HL-60 (cell line): ENCODE measurements around the gene RBM10.
"Not testable (repeated sequence)": the region's sequence is repeated elsewhere in the genome, so short reads cannot be mapped to it uniquely, and the experiment has no call there.

Experiments
- CTCF ChIP-seq: IDR thresholded peaks from one replicate; pipeline ENCODE4 v1.5.1; 2011; ENCODE audit warnings: low read length, control low read depth, inconsistent platforms; ENCODE audit not compliant: insufficient read depth
- POLR2AphosphoS5 ChIP-seq: IDR thresholded peaks from 2 replicates; pipeline ENCODE4 v1.6.1; 2012; ENCODE audit warnings: low read depth

- not testable (repeated sequence) for TF ChIP-seq CTCF, POLR2AphosphoS5
Measured at GRCh38 chrX:47110936-47111615, 33.9 kb upstream of the RBM10 start.
